Psoas muscle (tissue), 8 donors: Measurements from ENCODE around the gene KIF2C. TPM values are rescaled to one million over a fixed set of nuclear protein-coding genes. Genes with fewer than 3 reads are reported as not detected.

Source experiments
- ATAC-seq, 4 donors: fragments of 200-7000 bp; cut with Tn5 transposase; one replicate each; pipeline ENCODE4 v1.9.1; 2020; ENCODE audit warnings: moderate library complexity in 3 of 4, mild to moderate bottlenecking in 2 of 4
- DNase-seq, 2 donors: peaks; one replicate each; pipeline ENCODE4 v3.0.0-alpha.2; 2020
- H3K27ac ChIP-seq: fragments of 200-600 bp; one replicate; pipeline ENCODE4 v1.8.0; 2022
- H3K27me3 ChIP-seq, 3 donors: fragments of 200-600 bp in 1 of 3; one replicate each; pipeline versions ENCODE4 v1.6.1 to v1.8.0; 2013 to 2022; ENCODE audit warnings: low read length in 2 of 3, mild to moderate bottlenecking in 2 of 3, moderate library complexity in 1 of 3; ENCODE audit not compliant: insufficient read depth in 3 of 3
- H3K36me3 ChIP-seq, 2 donors: fragments of 200-600 bp in 1 of 2; one replicate each; pipeline versions ENCODE4 v1.6.1 to v1.8.0; 2013 to 2022; ENCODE audit warnings: low read depth in 1 of 2, mild to moderate bottlenecking in 1 of 2, moderate library complexity in 1 of 2; ENCODE audit not compliant: insufficient read depth in 1 of 2
- H3K4me1 ChIP-seq: fragments of 200-600 bp; one replicate; pipeline ENCODE4 v1.8.0; 2022
- H3K4me3 ChIP-seq: fragments of 200-600 bp; one replicate; pipeline ENCODE4 v1.8.0; 2022; ENCODE audit warnings: mild to moderate bottlenecking
- H3K9me3 ChIP-seq: fragments of 200-600 bp; one replicate; pipeline ENCODE4 v1.8.0; 2022
- WGBS, 3 donors: extraction: QIAGEN DNeasy Blood & Tissue Kit; methylation state at CpG; one replicate each; pipeline versions ENCODE4 v1.1.6 to v1.1.7; 2013; 5-methylcytosine and 5-hydroxymethylcytosine counted together
- intact Hi-C, 2 donors: fragments of 100-400 bp; cut with DNase I; formaldehyde crosslinking; loops; one replicate each; pipeline versions ENCODE4 v1.11.0 to v1.14.2; 2022
- polyA plus RNA-seq, 3 donors: library from polyadenylated mRNA; stranded (reverse); fragments of 200-250 nt; gene quantifications; one replicate each; pipeline ENCODE4 v1.2.3, GENCODE V29; 2013
- total RNA-seq, 4 donors: library from RNA; stranded (reverse); fragmentation: NEBNext Ultra II Directional in 2 of 4; extraction: Animal tissue kit (Norgen Biotek cat#: 25700) in 2 of 4; gene quantifications; one replicate each; pipeline versions ENCODE4 v1.2.1 to v1.2.4, GENCODE V29; 2021 to 2023
- TF ChIP-seq, protein P1 (sequence below): fragments of 200-600 bp; IDR thresholded peaks from one replicate; pipeline ENCODE4 v1.8.0; 2022; ENCODE audit warnings: antibody characterized with exemption
- donor health status: healthy with polysubstance abuse.
- donor health status: DM: no; HTN: no; CAD: no; lungs with moderate emphysema.
- donor health status: Bipolar disorder and iron deficiency.
- donor health status: healthy.
- donor health status: DM: yes; HTN: yes; CAD: no.
- donor health status: DM: no; HTN: no; CAD: no.
- donor health status: DM: no; HTN: no; CAD: no.
- donor health status: DM: yes; HTN: yes; CAD: no.

The KIF2C gene
- total and polyA plus RNA-seq, 7 donors = 0.23 to 1.2 (median 0.38) TPM

DNA sequence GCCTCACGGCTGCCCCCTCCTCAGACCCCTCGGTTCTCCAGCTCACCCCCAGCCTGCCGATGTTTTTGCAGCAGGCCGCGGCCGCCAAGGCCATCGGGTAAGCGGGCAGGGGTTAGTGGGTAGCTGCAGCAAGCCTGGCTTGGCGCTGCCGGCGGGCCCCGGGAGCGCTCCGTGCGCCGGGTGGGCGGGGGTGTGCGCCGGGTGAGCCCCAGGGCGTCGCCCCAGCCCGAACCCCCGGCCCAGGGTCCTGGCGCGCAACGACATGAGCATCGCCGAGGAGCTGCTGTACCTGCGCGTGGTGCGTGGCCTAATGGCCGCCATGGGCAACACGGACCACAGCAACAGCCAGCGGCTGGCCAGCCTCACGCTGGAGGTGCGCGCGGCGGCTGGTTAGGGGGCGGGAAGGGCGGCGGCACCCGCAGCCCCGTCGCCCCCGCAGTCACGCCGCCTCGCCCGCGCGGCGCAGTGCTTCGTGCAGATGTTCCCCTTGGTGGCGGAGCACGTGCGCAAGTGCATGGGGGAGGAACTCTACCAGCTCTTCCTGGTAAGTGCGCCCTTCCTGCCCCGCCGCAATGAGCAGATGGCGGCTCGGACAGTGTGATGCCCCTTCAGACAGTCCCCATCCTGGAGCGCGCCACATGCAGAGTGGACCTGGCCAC is 15.2 kb upstream of the KIF2C start:
- WGBS, 3 donors = 83 to 87% (median 84%) methylated on average over 55 to 64 of the region's 64 CpGs
- DNase-seq = no peak

DNA sequence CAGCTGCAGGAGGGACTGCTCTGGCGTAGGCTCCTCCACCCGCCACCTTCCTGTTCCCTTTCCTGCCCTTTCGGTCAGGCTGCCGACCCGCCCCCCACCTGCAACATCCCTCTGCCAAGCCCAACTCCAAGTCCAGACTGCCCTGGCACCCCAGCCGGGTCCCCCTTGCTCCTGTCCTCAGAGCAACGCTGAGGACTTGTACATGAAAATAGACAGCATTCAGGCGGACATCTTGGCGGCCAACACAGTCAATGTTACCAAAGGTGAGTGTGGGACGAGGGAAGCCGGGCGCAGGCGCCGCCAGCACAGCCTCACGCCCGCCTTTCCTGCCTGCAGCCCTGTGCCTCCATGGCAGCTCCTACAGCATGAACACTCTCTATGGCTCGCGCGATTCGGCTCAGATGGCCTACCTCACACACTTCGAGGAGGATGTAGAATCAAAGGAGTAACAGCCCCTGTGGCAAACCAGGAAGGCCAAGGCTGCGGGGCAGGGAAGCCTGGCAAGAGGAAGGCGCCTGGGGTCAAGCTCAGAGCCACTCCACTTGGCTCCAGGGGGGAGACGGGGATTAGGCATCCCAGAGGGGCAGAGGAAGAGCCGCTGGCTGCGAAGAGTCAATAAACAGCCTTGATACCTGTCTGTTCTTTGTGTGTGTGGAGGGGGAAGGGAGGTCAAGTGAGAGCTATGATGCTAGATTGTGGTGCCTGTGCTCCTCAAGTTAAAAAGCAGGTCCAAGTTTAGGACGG is 14.5 kb upstream of the KIF2C start:
- H3K4me1 ChIP-seq = no peaks in the 10 kb centered on the region
- no peak overlapping the region for H3K4me3 ChIP-seq
- no peak overlapping the region for H3K27ac ChIP-seq
- H3K36me3 ChIP-seq = no peaks in the 10 kb centered on the region
- TF ChIP-seq, protein P1, sequence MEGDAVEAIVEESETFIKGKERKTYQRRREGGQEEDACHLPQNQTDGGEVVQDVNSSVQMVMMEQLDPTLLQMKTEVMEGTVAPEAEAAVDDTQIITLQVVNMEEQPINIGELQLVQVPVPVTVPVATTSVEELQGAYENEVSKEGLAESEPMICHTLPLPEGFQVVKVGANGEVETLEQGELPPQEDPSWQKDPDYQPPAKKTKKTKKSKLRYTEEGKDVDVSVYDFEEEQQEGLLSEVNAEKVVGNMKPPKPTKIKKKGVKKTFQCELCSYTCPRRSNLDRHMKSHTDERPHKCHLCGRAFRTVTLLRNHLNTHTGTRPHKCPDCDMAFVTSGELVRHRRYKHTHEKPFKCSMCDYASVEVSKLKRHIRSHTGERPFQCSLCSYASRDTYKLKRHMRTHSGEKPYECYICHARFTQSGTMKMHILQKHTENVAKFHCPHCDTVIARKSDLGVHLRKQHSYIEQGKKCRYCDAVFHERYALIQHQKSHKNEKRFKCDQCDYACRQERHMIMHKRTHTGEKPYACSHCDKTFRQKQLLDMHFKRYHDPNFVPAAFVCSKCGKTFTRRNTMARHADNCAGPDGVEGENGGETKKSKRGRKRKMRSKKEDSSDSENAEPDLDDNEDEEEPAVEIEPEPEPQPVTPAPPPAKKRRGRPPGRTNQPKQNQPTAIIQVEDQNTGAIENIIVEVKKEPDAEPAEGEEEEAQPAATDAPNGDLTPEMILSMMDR = no peak
- no peaks in the 10 kb centered on the region for H3K27me3 ChIP-seq
- no peaks in the 10 kb centered on the region for H3K9me3 ChIP-seq
- 84 to 86% (median 85%) methylated on average over 25 to 27 of the region's 27 CpGs for WGBS, 3 donors
- DNase-seq (no peak), ATAC-seq (no peak)
- intact Hi-C loops = no loop called here

More for the DNA sequence above, 15.2 kb upstream of the KIF2C start:
- TF ChIP-seq, protein P1 = no peak
- H3K4me3 ChIP-seq = no peak overlapping the region
- no peaks in the 10 kb centered on the region for H3K9me3 ChIP-seq
- no peaks in the 10 kb centered on the region for H3K36me3 ChIP-seq
- H3K27me3 ChIP-seq = no peaks in the 10 kb centered on the region
- ATAC-seq = no peak
- H3K27ac ChIP-seq = no peak overlapping the region
- H3K4me1 ChIP-seq = no peaks in the 10 kb centered on the region
- intact Hi-C loops = no loop called here

DNA sequence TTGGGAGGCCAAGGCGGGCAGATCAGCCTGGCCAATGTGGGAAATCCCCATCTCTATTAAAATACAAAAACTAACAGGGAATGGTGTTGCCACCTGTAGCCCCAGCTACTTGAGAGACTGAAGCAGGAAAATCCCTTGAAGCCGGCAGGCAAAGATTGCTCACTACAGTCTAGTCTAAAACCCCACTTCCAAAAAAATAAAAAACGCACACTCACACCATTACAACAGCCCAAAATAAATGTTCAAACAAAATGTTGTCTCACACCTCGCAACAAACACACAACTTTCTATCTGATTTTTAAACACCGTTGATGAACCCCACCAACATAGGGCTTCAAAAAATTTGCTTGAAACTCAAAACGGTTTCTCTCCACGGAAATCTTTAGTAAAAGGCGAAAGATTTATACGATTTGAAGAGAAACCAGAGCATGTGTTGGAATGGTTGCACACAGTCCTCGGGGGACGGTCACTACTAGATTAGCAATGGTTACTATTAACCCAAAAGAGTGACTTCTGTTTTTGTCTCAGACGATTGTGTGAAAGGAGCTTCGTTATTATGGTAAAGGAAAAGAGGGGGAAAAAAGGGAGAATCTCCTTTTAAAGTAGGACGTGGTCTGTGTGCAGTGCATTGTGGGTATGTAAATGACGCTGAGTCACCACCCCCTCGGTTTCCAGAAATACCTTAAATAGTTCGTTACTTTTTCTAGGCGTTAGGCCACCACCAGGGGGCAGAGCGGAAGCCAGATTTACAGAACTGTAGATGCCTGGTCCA is 8.7 kb upstream of the KIF2C start, which contains the start of gene RNU5D-1:
Gene RNU5D-1 (minus strand): TSS at position 430 of the 772 bp plus-strand sequence.
- TF ChIP-seq, protein P1 = peak; percentile 84
- H3K27me3 ChIP-seq = no peaks in the 10 kb centered on the region
- WGBS, 3 donors = 4 to 7% (median 4%) methylated on average over 19 of the region's 19 CpGs
- peak within 1 kb of the TSS; percentile 85 for H3K27ac ChIP-seq
- peaks cover 10% of the 10 kb centered on the region for H3K4me1 ChIP-seq
- DNase-seq (peak; percentile 93 to 95), ATAC-seq (peak; percentile 85 to 87 (median 86))
- intact Hi-C loops = no loop called here
- no peaks in the 10 kb centered on the region for H3K9me3 ChIP-seq
- no peaks in the 10 kb centered on the region for H3K36me3 ChIP-seq
- H3K4me3 ChIP-seq = peak within 1 kb of the TSS; percentile 29

DNA sequence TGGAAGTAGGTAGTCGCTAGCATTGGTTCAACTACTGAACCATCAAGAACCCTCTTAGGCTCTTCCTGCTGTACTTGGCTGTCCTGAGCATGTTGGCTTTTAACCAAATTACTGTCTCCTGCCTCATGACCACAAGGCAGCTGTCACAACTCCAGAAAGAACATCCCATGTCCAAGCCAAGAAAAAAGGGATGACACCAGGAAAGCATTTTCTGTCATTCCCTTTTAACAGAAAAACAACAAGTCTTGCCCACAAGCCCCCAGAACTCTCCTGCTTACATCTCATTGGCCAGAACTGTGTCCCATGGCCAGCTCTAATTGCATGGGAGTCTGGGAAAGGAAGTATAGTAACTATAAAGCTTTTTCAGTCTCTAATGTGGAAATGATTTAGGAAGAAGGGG is 6.3 kb upstream of the KIF2C start:
- intact Hi-C loops = loop anchor here in 1 of 2 donors (2.0 kb wide), 1 partner anchor 41 kb away; the partner anchor contains the start of gene RPS8
- no peaks in the 10 kb centered on the region for H3K36me3 ChIP-seq
- WGBS, 3 donors = 5 to 17% (median 15%) methylated on average over 1 of the region's 1 CpG
- H3K9me3 ChIP-seq = no peaks in the 10 kb centered on the region
- H3K4me3 ChIP-seq = no peak overlapping the region
- no peaks in the 10 kb centered on the region for H3K27me3 ChIP-seq
- TF ChIP-seq, protein P1 = no peak
- peak overlapping the region; percentile 54 for H3K27ac ChIP-seq
- DNase-seq (no peak), ATAC-seq (peak; percentile 52 to 63 (median 58))
- H3K4me1 ChIP-seq = peaks cover 10% of the 10 kb centered on the region
